ENCODE measurements around the gene MARCOL.

- no peak for TF ChIP-seq JUN (CRISPR knock-in tag; IDR thresholded peaks at IDR 0.05)
- no peak for TF ChIP-seq CTCF (IDR thresholded peaks at IDR 0.05)
- no peak for TF ChIP-seq ZNF121 (CRISPR knock-in tag; IDR thresholded peaks at IDR 0.05)
- TF ChIP-seq ZNF232 (CRISPR knock-in tag; IDR thresholded peaks at IDR 0.05): no peak
- no peak for TF ChIP-seq IRF2 (CRISPR knock-in tag; IDR thresholded peaks at IDR 0.05; ENCODE audit: borderline replicate concordance, low read depth)
- TF ChIP-seq ZNF263 (CRISPR knock-in tag; IDR thresholded peaks at IDR 0.05; ENCODE audit: low read depth): no peak
- TF ChIP-seq ATF6 (CRISPR knock-in tag; IDR thresholded peaks at IDR 0.05): no peak
- TF ChIP-seq NFYB (CRISPR knock-in tag; conservative IDR thresholded peaks at IDR 0.05; ENCODE audit: low read depth): no peak
- TF ChIP-seq MAX (CRISPR knock-in tag; IDR thresholded peaks at IDR 0.05): no peak
- no peak for TF ChIP-seq TP53 (CRISPR knock-in tag; IDR thresholded peaks at IDR 0.05)
- no peak for TF ChIP-seq SP1 (CRISPR knock-in tag; conservative IDR thresholded peaks at IDR 0.05)
- TF ChIP-seq, protein P1, sequence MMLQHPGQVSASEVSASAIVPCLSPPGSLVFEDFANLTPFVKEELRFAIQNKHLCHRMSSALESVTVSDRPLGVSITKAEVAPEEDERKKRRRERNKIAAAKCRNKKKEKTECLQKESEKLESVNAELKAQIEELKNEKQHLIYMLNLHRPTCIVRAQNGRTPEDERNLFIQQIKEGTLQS (CRISPR knock-in tag; conservative IDR thresholded peaks at IDR 0.05): no peak
- TF ChIP-seq ELF4 (CRISPR knock-in tag; IDR thresholded peaks at IDR 0.05; ENCODE audit: low read depth): no peak
Measured at GRCh38 chr5:148193202-148193601, 45.1 kb upstream of the MARCOL start.

Measured in WTC11 (cell line).